ENCODE data around the gene TRAPPC10.

DNA sequence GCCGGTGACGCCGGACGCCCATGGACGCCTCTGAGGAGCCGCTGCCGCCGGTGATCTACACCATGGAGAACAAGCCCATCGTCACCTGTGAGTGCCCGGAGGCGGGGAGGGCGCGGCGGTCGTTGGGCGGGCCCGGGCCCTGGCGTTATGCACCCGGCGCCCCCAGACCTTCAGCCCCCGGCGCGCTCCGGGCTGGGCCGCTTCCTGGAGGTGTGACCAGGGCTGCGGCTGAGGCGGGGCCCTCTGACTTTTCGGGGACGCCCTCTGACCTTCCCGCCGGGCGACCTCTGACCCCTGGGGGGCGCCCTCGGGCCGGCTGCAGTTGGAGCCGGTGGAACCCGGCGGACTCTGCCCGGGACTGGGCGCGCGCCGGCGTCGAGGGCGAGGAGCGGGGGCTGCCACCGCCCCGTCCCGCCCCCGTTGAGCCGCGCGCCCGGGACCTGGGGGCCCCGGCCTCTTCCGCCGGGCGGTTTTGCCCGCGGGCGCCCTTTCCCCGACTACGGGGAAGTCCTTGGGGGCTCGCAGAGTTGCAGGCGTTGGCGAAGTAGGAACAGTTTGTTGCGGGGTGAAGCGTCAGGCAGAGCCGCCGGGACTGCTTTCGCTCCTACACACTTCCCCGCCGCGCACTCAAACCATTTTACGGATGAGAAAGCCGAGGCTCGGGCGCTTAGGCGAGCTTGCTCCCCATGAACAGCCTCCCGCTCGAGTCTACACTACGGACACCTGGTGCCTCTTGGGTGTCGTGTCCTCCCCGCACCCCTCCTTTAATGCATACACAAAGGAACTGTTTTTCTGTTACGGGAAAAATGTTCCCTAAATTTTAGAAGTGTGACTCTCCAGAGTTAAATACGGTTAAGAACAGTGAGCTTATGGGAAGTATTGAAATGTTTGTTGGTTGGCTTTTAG is 618 bp downstream of the TRAPPC10 start:
- TF ChIP-seq POLR2A (IDR thresholded peaks at IDR 0.05) (no peak), CTCF (IDR thresholded peaks at IDR 0.05) (peak in 3 of 4 donors; percentile 27 to 50 (median 29))
